ENCODE data around the gene PSMA8. TPM values are rescaled to one million over a fixed set of nuclear protein-coding genes. Genes with fewer than 3 reads are reported as not detected.
"Not testable (repeated sequence)": the region's sequence is repeated elsewhere in the genome, so short reads cannot be mapped to it uniquely, and the experiment has no call there.

The PSMA8 gene
- total RNA-seq, 1 experiment from 2014 or later: not detected

- no peak for DNase-seq (ENCODE audit: low spot score)
Observed at GRCh38 chr18:26233208-26233607, 99.5 kb downstream of the PSMA8 start.

GRCh38 chr18:26237363-26237762, 103.7 kb downstream of the PSMA8 start:
- not testable (repeated sequence) for DNase-seq (ENCODE audit: low spot score)

GRCh38 chr18:26238718-26239117, 105.0 kb downstream of the PSMA8 start:
- DNase-seq (ENCODE audit: low spot score): not testable (repeated sequence)

GRCh38 chr18:26242392-26242791, 108.7 kb downstream of the PSMA8 start:
- not testable (repeated sequence) for DNase-seq (ENCODE audit: low spot score)

Other genes starting within 250 kb of the PSMA8 start
- 80.7 and 92.0 TPM in 2 replicates for gene SS18, start 43.3 kb upstream of the PSMA8 start, total RNA-seq (2014; rRNA removed; shearing (Covaris generic))
- gene TAF4B, start 92.6 kb downstream of the PSMA8 start, total RNA-seq (2014; rRNA removed; shearing (Covaris generic)): 3.0 and 4.0 TPM in 2 replicates

All from H4 (cell line).